GM12878 (cell line): ENCODE results near the gene ACVR1C. TPM values are rescaled to one million over a fixed set of nuclear protein-coding genes. Genes with fewer than 3 reads are reported as not detected.

ENCODE experiments used
- BACH1 ChIP-seq: fragments of 450-650 bp; IDR thresholded peaks from 2 replicates; pipeline ENCODE4 v1.6.1; 2017; ENCODE audit warnings: mild to moderate bottlenecking, borderline replicate concordance
- BCL11A ChIP-seq: IDR thresholded peaks from 2 replicates; pipeline ENCODE4 v1.6.1; 2011; ENCODE audit warnings: low read depth, low read length
- CBX3 ChIP-seq: fragments of 200-600 bp; sonication (generic); IDR thresholded peaks from 2 replicates; pipeline ENCODE4 v1.6.1; 2016; ENCODE audit warnings: low read depth, borderline replicate concordance
- CBX5 ChIP-seq: sonication (generic); IDR thresholded peaks from 2 replicates; pipeline ENCODE4 v1.6.1; 2016; ENCODE audit warnings: low read depth, moderate library complexity, mild to moderate bottlenecking, inconsistent platforms
- EED ChIP-seq: sonication (generic); IDR thresholded peaks from 2 replicates; pipeline ENCODE4 v1.6.1; 2016; ENCODE audit warnings: antibody characterized with exemption, low read depth
- GABPA ChIP-seq: IDR thresholded peaks from 2 replicates; pipeline ENCODE4 v1.6.1; 2014; ENCODE audit warnings: antibody characterized with exemption, low read depth, mild to moderate bottlenecking, inconsistent platforms
- IKZF1 ChIP-seq: fragments of 450-650 bp; conservative IDR thresholded peaks from 2 replicates; pipeline ENCODE4 v1.6.1; 2017; ENCODE audit warnings: antibody characterized with exemption, mild to moderate bottlenecking
- IKZF2 ChIP-seq, 2 experiments: fragments of 450-650 bp; IDR thresholded peaks; 2 replicates each; pipeline ENCODE4 v1.6.1; 2017; ENCODE audit warnings: mild to moderate bottlenecking in 2 of 2, moderate library complexity in 2 of 2
- JUNB ChIP-seq: IDR thresholded peaks from 2 replicates; pipeline ENCODE4 v1.6.1; 2016; ENCODE audit warnings: antibody characterized with exemption, mild to moderate bottlenecking
- LARP7 ChIP-seq: fragments of 450-650 bp; IDR thresholded peaks from 2 replicates; pipeline ENCODE4 v1.6.1; 2017; ENCODE audit warnings: mild to moderate bottlenecking
- MAX ChIP-seq: IDR thresholded peaks from 2 replicates; pipeline ENCODE4 v1.6.1; 2012; ENCODE audit warnings: low read depth, low read length, improper control_type of control experiment
- MEF2B ChIP-seq: fragments of 450-650 bp; IDR thresholded peaks from 2 replicates; pipeline ENCODE4 v1.6.1; 2018; ENCODE audit warnings: mild to moderate bottlenecking, moderate library complexity; ENCODE audit not compliant: partially characterized antibody, poor library complexity, severe bottlenecking
- MTA2 ChIP-seq: fragments of 450-650 bp; IDR thresholded peaks from 2 replicates; pipeline ENCODE4 v1.6.1; 2016; ENCODE audit warnings: low read depth, mild to moderate bottlenecking, moderate library complexity
- NR2C1 ChIP-seq: fragments of 450-650 bp; IDR thresholded peaks from 2 replicates; pipeline ENCODE4 v1.6.1; 2017; ENCODE audit warnings: antibody characterized with exemption, mild to moderate bottlenecking, moderate library complexity
- NR2F1 ChIP-seq: fragments of 450-650 bp; conservative IDR thresholded peaks from 2 replicates; pipeline ENCODE4 v1.6.1; 2017; ENCODE audit warnings: mild to moderate bottlenecking
- PAX5 ChIP-seq: IDR thresholded peaks from 2 replicates; pipeline ENCODE4 v1.6.1; 2011; ENCODE audit warnings: low read depth, low read length, borderline replicate concordance
- PML ChIP-seq: IDR thresholded peaks from 2 replicates; pipeline ENCODE4 v1.6.1; 2012; ENCODE audit warnings: low read length, inconsistent platforms
- POLR2A ChIP-seq: IDR thresholded peaks from 2 replicates; pipeline ENCODE4 v1.6.1; 2011; ENCODE audit warnings: low read depth, mild to moderate bottlenecking, low read length
- POU2F2 ChIP-seq: IDR thresholded peaks from 3 replicates; pipeline ENCODE4 v1.6.1; 2011; ENCODE audit warnings: low read depth, mild to moderate bottlenecking, low read length, borderline replicate concordance
- RBBP5 ChIP-seq: fragments of 200-600 bp; sonication (generic); conservative IDR thresholded peaks from 2 replicates; pipeline ENCODE4 v1.6.1; 2016
- SMAD5 ChIP-seq: IDR thresholded peaks from 2 replicates; pipeline ENCODE4 v1.6.1; 2016; ENCODE audit warnings: antibody characterized with exemption, low read depth
- SMC3 ChIP-seq: IDR thresholded peaks from 2 replicates; pipeline ENCODE4 v1.6.1; 2011; ENCODE audit warnings: low read length, improper control_type of control experiment, borderline replicate concordance
- SREBF2 ChIP-seq: IDR thresholded peaks from 2 replicates; pipeline ENCODE4 v1.6.1; 2012; ENCODE audit warnings: mild to moderate bottlenecking, low read length
- SUPT20H ChIP-seq: IDR thresholded peaks from 2 replicates; pipeline ENCODE4 v1.6.1; 2011; ENCODE audit warnings: low read depth, mild to moderate bottlenecking, low read length, moderate library complexity, borderline replicate concordance; ENCODE audit not compliant: control insufficient read depth
- SUZ12 ChIP-seq: fragments of 200-600 bp; sonication (generic); IDR thresholded peaks from one replicate; pipeline ENCODE4 v1.6.1; 2018; ENCODE audit warnings: antibody characterized with exemption, mild to moderate bottlenecking; ENCODE audit not compliant: unreplicated experiment
- USF2 ChIP-seq: IDR thresholded peaks from 2 replicates; pipeline ENCODE4 v1.6.1; 2011; ENCODE audit warnings: low read depth, low read length, improper control_type of control experiment, borderline replicate concordance
- ZNF217 ChIP-seq: fragments of 450-650 bp; IDR thresholded peaks from 2 replicates; pipeline ENCODE4 v1.6.1; 2017; ENCODE audit warnings: antibody characterized with exemption, mild to moderate bottlenecking
- polyA plus RNA-seq, 11 experiments: library from polyadenylated mRNA; depleted of rRNA in 4 of 11; unstranded in 6 of 11; stranded (reverse) in 5 of 11; fragments of >200 nt; fragmentation: Nextera tagmentation in 4 of 11; fragmentation: Illumina TruSeq in 1 of 11; extraction: Ambion mirVana in 4 of 11; extraction: Trizol in 1 of 11; gene quantifications; 1 replicate in 1 of 11; 2 replicates in 10 of 11; pipeline versions ENCODE4 v1.2.1 to v1.2.3, GENCODE V29; 2011 to 2016; ENCODE audit warnings: inconsistent platforms in 2 of 11, missing spikeins in 2 of 11, low read depth in 1 of 11
- total RNA-seq, 4 experiments: library from RNA; depleted of rRNA in 3 of 4; stranded (reverse); fragments of >200 nt in 3 of 4; fragmentation: Illumina TruSeq in 1 of 4; extraction: Trizol in 1 of 4; gene quantifications; 2 replicates each; pipeline versions ENCODE4 v1.2.1 to v1.2.3, GENCODE V29; 2013 to 2021
- TF ChIP-seq, protein P1 (sequence below): fragments of 450-650 bp; IDR thresholded peaks from 2 replicates; pipeline ENCODE4 v1.6.1; 2017; ENCODE audit warnings: mild to moderate bottlenecking, low read depth, inconsistent platforms; ENCODE audit not compliant: poor library complexity, severe bottlenecking
- TF ChIP-seq, protein P2 (sequence below): IDR thresholded peaks from 2 replicates; pipeline ENCODE4 v1.6.1; 2011; ENCODE audit warnings: borderline replicate concordance, low read depth, mild to moderate bottlenecking, moderate library complexity, mixed read lengths, low read length; ENCODE audit not compliant: insufficient read depth; ENCODE audit errors: extremely low read length

ACVR1C gene
- total and polyA plus RNA-seq, 10 of the 15 experiments (the other 5 are each of a cell fraction or from before 2014, with no cell fraction given) = not detected

GRCh38 chr2:157480182-157480961, 148.3 kb downstream of the ACVR1C start (continued):
- TF ChIP-seq, protein P1, sequence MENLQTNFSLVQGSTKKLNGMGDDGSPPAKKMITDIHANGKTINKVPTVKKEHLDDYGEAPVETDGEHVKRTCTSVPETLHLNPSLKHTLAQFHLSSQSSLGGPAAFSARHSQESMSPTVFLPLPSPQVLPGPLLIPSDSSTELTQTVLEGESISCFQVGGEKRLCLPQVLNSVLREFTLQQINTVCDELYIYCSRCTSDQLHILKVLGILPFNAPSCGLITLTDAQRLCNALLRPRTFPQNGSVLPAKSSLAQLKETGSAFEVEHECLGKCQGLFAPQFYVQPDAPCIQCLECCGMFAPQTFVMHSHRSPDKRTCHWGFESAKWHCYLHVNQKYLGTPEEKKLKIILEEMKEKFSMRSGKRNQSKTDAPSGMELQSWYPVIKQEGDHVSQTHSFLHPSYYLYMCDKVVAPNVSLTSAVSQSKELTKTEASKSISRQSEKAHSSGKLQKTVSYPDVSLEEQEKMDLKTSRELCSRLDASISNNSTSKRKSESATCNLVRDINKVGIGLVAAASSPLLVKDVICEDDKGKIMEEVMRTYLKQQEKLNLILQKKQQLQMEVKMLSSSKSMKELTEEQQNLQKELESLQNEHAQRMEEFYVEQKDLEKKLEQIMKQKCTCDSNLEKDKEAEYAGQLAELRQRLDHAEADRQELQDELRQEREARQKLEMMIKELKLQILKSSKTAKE = no peak
- TF ChIP-seq IKZF1 = peak; percentile 43; the same call in 1 of the 2 replicates
- 0 out of 2 replicates have a peak, but pooled peaks have one; percentile 54 for TF ChIP-seq PML
- TF ChIP-seq IKZF2 (IDR thresholded peaks at IDR 0.05) = peak in 1 of 2 experiments; percentile 36; a peak in 2 of 4 replicates
- no peak for TF ChIP-seq SREBF2
- TF ChIP-seq MEF2B = peak; percentile 80
- no peak for TF ChIP-seq SUPT20H
- TF ChIP-seq, protein P2, sequence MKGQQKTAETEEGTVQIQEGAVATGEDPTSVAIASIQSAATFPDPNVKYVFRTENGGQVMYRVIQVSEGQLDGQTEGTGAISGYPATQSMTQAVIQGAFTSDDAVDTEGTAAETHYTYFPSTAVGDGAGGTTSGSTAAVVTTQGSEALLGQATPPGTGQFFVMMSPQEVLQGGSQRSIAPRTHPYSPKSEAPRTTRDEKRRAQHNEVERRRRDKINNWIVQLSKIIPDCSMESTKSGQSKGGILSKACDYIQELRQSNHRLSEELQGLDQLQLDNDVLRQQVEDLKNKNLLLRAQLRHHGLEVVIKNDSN = no peak
- TF ChIP-seq POLR2A = peak; percentile 35; the same call in 1 of the 2 replicates
- peak; percentile 28; the same call in 1 of the 2 replicates for TF ChIP-seq MTA2
- no peak for TF ChIP-seq NR2C1
- TF ChIP-seq PAX5 = peak; percentile 17; the same call in 1 of the 2 replicates
- TF ChIP-seq GABPA = no peak
- no peak; the same call in 1 of the 2 replicates for TF ChIP-seq SMC3
- TF ChIP-seq EED = 0 out of 2 replicates have a peak, but pooled peaks have one; percentile 57
- no peak for TF ChIP-seq MAX
- TF ChIP-seq BACH1 = peak; percentile 97
- TF ChIP-seq USF2 = no peak
- peak; percentile 17; the same call in 1 of the 2 replicates for TF ChIP-seq JUNB
- TF ChIP-seq SUZ12 = no peak
- 0 out of 2 replicates have a peak, but pooled peaks have one; percentile 31 for TF ChIP-seq NR2F1
- no peak for TF ChIP-seq RBBP5
- TF ChIP-seq CBX5 = 0 out of 2 replicates have a peak, but pooled peaks have one; percentile 71
- peak; percentile 49; the same call in 1 of the 2 replicates for TF ChIP-seq BCL11A
- TF ChIP-seq ZNF217 = no peak
- TF ChIP-seq POU2F2 = no peak; the same call in 2 of the 3 replicates
- no peak for TF ChIP-seq CBX3
- TF ChIP-seq LARP7 = no peak; the same call in 1 of the 2 replicates
- no peak for TF ChIP-seq SMAD5
